ENCODE results near the gene POLR3B. TPM values are rescaled to one million over a fixed set of nuclear protein-coding genes. Genes with fewer than 3 reads are reported as not detected.

The POLR3B gene
- total and polyA plus RNA-seq, 9 of the 15 experiments (the other 6 are each of a cell fraction or from before 2014, with no cell fraction given), result 7.6 to 17.9 (median 14.4) TPM

- TF ChIP-seq HDAC8 (tag; IDR thresholded peaks at IDR 0.05) (no peak), ZNF586 (CRISPR knock-in tag; conservative IDR thresholded peaks at IDR 0.05) (no peak), FOXK1 (CRISPR knock-in tag; IDR thresholded peaks at IDR 0.05; ENCODE audit: borderline replicate concordance) (no peak), ZBTB8A (IDR thresholded peaks at IDR 0.05; ENCODE audit: partially characterized antibody) (no peak), ZNF584 (CRISPR knock-in tag; IDR thresholded peaks at IDR 0.05; ENCODE audit: low read depth) (peak; percentile 37; the same call in 1 of the 2 replicates), MTA3 (IDR thresholded peaks at IDR 0.05; ENCODE audit: borderline replicate concordance) (no peak), ILF3 (IDR thresholded peaks at IDR 0.05; ENCODE audit: borderline replicate concordance) (no peak), HNRNPUL1 (IDR thresholded peaks at IDR 0.05; ENCODE audit: low read length) (no peak), ATF4 (CRISPR knock-in tag; IDR thresholded peaks at IDR 0.05) (peak; percentile 35; the same call in 1 of the 2 replicates), SMAD3 (CRISPR knock-in tag; conservative IDR thresholded peaks at IDR 0.05) (no peak), BRF2 (IDR thresholded peaks at IDR 0.05; ENCODE audit: borderline replicate concordance, insufficient read depth, insufficient read length) (no peak), ZNF174 (CRISPR knock-in tag; IDR thresholded peaks at IDR 0.05) (no peak), KHSRP (IDR thresholded peaks at IDR 0.05) (no peak), TEAD2 (tag; IDR thresholded peaks at IDR 0.05) (no peak), ZNF280B (CRISPR knock-in tag; IDR thresholded peaks at IDR 0.05) (no peak), BCLAF1 (IDR thresholded peaks at IDR 0.05; ENCODE audit: borderline replicate concordance in 1 of 2, control insufficient read depth in 1 of 2, low read depth in 2 of 2, low read length in 1 of 2) (no peak), ZFP91 (CRISPR knock-in tag; IDR thresholded peaks at IDR 0.05) (no peak), MTF1 (CRISPR knock-in tag; IDR thresholded peaks at IDR 0.05; ENCODE audit: borderline replicate concordance) (no peak)
Observed at GRCh38 chr12:106358396-106359241, 1.1 kb downstream of the POLR3B start (continued).

Measured in K562 (cell line).